HG03175 (cell line): Measurements from ENCODE around the gene SCN8A.

Experiments used
- ATAC-seq: cut with Tn5 transposase; IDR thresholded peaks from one replicate; pipeline ENCODE4 v1.9.1; 2021; ENCODE audit warnings: mild to moderate bottlenecking, moderate library complexity; ENCODE audit not compliant: unreplicated experiment

The SCN8A gene

GRCh38 chr12:51666696-51667095 is 75.7 kb downstream of the SCN8A start:
- ATAC-seq, result no peak

DNA sequence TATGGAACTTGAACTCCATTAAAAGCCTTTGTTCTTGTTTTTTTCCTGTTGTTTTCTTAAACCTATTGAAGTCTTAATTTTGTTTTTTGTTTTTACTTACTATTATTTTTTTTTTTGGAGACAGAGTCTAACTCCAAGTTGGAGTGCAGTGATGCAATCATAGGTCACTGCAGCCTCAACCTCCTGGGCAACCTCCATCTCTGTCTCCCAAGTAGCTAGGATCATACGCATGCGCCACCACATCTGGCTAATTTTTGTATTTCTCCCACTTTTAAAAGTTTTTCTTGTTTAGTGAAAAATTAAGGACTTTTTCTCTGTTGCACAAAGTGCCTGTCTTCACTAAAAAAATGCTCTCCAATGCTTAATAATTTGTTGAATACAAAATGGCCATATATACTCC is 76.2 kb downstream of the SCN8A start:
- ATAC-seq, result no peak

- ATAC-seq, result no peak
Observed at GRCh38 chr12:51669271-51669670, 78.2 kb downstream of the SCN8A start.

DNA sequence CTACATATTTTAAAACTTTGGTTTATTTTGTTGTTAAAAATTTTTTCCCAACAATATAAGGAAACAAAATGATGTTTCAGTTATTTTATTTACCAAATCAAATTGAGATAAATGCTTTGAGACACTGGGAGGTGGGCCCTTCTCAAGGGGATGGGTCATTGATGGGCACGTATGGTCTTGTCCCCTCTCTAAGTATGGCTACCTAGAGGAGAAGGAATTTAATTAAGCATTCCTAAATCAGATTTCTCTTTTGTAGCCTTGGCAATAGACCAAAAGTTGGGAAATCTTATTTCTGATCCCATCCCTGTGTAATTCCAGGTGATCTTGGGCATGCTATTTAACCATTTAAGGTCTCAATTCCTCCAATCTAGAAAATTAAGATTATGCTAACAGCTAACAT is 79.0 kb downstream of the SCN8A start:
- ATAC-seq, result no peak

DNA sequence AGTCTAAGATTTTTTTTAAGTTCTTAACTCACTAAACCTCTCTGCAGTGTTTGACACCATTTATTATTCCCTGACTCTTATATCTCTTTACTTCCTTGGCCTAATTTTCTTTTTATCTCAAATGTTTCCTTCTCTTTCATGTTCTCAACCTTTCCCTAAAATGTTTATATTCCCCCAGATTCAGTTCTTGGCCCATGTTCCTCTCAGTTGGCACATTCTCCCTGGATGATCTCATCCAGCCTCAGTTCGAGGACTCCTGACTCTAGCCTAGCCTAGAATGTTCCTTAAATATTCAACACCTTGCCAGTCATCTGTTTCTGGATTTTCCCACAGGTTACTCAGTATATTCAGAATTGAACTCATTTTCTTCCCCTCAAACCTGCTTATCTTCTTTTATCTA is 81.3 kb downstream of the SCN8A start:
- ATAC-seq, result no peak

- ATAC-seq, result no peak
Observed at GRCh38 chr12:51675071-51675803, 84.2 kb downstream of the SCN8A start.

DNA sequence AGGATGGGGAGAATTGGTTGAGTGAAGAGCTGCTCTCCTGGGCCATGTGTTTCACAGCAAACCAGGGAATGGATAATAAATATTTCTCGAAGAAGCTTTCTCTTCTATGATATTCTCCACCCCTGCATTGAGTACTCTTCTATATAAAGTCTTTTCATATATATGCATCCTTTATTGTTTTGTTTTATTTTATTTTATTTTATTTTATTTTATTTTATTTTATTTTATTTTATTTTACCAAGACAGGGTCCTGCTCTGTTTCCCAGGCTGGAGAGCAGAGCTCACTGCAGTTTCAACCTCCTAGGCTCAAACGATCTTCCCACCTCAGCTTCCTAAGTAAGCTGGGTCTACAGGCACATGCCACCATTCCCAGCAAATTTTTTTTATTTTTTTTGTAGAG is 85.8 kb downstream of the SCN8A start:
- no peak for ATAC-seq

- no peak for ATAC-seq
Observed at GRCh38 chr12:51677284-51677968, 86.4 kb downstream of the SCN8A start.

- ATAC-seq, result no peak
Observed at GRCh38 chr12:51678086-51678724, 87.2 kb downstream of the SCN8A start.

GRCh38 chr12:51682981-51683380 is 91.9 kb downstream of the SCN8A start:
- no peak for ATAC-seq

DNA sequence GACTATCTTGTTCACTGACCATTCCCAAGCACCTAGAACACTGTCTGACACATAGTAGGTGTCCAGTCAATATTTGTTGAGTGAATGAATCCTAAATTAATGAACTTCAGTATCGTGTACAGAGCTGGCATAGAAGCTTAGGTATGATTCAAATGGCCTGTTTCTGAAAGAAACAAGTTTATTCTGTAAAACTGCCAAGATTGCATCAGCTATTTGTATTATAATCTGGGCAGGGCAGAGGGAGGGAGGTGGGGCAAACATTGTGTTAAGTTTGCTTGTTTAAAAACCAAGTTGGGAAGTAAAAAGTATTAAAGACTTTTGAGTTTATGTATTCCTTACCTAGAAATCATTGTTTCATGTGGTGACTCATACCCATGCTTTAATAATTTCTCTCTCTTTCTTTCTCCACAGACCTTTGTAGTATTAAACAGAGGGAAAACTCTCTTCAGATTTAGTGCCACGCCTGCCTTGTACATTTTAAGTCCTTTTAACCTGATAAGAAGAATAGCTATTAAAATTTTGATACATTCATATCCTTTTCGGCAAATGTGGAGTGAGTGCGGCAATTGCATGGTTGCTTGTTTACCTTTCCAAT is 92.8 kb downstream of the SCN8A start:
- no peak for ATAC-seq

- no peak for ATAC-seq
Observed at GRCh38 chr12:51686727-51687126, 95.7 kb downstream of the SCN8A start.

DNA sequence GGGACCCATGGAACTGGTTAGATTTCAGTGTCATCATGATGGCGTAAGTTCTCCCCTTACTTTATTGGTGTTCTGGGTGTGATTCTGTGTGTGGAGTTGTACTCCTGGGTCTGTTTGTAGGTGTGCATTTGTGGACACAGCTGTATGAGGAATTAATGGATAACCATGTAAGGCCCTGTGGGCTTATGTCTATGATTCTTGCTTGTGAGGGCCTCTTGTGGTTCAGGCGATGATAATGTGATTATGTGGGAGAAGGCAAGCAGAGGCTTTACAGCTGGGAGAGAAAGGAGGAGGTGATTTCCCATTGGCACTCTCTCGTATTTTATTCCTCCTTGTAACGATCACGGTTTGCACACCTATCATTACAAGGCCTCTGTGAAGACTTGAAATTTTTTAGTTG is 96.1 kb downstream of the SCN8A start:
- ATAC-seq, result no peak

DNA sequence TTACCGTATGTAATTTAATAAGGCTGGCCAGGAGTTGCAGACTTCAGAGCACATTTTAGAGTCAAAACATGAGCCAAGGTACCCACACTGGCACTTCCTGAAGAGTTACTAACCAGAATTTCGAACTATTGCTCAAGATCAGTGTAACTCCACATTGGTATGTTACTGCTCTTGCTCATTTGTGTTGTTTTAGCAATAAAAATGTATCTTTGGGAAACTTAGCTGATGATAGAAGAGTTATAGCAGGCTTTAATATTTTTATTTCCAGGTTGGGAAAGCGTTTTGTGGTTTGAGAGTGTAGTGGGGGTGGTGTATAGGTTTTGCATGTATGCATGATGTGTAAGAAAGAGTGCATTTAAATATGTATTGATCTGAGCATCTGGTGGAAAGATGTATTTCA is 96.6 kb downstream of the SCN8A start:
- ATAC-seq, result no peak

- ATAC-seq, result no peak
Observed at GRCh38 chr12:51689983-51690382, 99.0 kb downstream of the SCN8A start.

GRCh38 chr12:51692016-51692415 is 101.0 kb downstream of the SCN8A start:
- no peak for ATAC-seq

DNA sequence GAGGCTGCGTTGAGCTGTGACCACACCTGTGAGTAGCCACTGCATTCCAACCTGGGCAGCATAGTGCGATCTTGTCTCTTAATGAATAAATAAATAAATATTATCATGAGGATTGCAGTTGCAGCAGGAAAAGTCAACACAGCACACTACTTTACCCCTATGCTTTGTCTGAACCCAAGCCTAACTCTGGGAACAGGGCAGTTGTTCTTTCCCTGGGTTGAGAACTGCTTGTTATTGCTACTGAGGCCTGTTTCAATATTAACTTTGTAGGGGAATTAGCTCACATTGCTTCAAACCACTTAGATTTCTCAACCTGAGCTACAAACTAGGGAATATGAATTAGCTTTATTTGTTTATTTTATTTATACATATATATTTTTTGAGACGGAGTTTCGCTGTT is 102.5 kb downstream of the SCN8A start:
- ATAC-seq, result no peak

DNA sequence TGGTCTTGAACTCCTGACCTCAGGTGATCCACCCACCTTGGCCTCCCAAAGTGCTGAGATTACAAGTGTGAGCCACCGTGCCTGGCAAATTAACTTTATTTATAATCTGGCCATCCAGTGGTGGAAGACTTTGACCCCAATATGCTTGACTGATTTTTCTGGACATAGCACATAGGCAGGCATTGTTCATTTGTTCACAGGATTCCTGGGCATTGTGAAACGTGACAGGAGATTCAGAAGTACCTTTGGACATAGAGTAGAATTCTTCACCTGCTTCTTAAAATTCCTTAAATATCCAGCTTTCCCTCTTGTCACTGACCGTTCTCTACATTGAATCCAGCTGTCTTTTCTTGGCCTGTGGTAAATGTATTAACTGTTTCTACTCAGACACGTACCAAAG is 103.1 kb downstream of the SCN8A start:
- no peak for ATAC-seq

- ATAC-seq, result no peak
Observed at GRCh38 chr12:51695241-51696010, 104.4 kb downstream of the SCN8A start.

- no peak for ATAC-seq
Observed at GRCh38 chr12:51699219-51699618, 108.2 kb downstream of the SCN8A start.

- ATAC-seq, result no peak
Observed at GRCh38 chr12:51700887-51701286, 109.9 kb downstream of the SCN8A start.
